Ascending aorta (tissue), 2 donors: Measurements from ENCODE around the gene ZNF423. TPM values are rescaled to one million over a fixed set of nuclear protein-coding genes. Genes with fewer than 3 reads are reported as not detected.

ENCODE experiments used
- DNase-seq, 2 donors: peaks; one replicate each; pipeline ENCODE4 v3.0.0-alpha.2; 2019; ENCODE audit warnings: low spot score in 2 of 2
- H3K27ac ChIP-seq, 2 donors: fragments of 200-600 bp; sonication (generic); one replicate each; pipeline ENCODE4 v1.5.1; 2016 to 2017; ENCODE audit warnings: mild to moderate bottlenecking in 1 of 2
- H3K27me3 ChIP-seq: fragments of 200-600 bp; sonication (generic); one replicate; pipeline ENCODE4 v1.5.1; 2017
- H3K36me3 ChIP-seq, 2 donors: fragments of 200-600 bp; sonication (generic); one replicate each; pipeline ENCODE4 v1.5.1; 2016
- H3K4me1 ChIP-seq, 2 donors: fragments of 200-600 bp; sonication (generic); one replicate each; pipeline ENCODE4 v1.5.1; 2016 to 2017; ENCODE audit warnings: mild to moderate bottlenecking in 1 of 2
- H3K4me3 ChIP-seq, 2 donors: fragments of 200-600 bp; sonication (generic); one replicate each; pipeline ENCODE4 v1.5.1; 2016 to 2017; ENCODE audit warnings: mild to moderate bottlenecking in 1 of 2
- H3K9me3 ChIP-seq, 2 donors: fragments of 200-600 bp; sonication (generic); one replicate each; pipeline ENCODE4 v1.5.1; 2016
- CTCF ChIP-seq, 3 experiments: fragments of 200-600 bp in 2 of 3; fragments of 450-650 bp in 1 of 3; sonication (generic) in 2 of 3; IDR thresholded peaks; one replicate each; pipeline ENCODE4 v1.5.1; 2016 to 2019; ENCODE audit warnings: antibody characterized with exemption in 3 of 3, mild to moderate bottlenecking in 1 of 3, moderate library complexity in 1 of 3
- intact Hi-C: fragments of 100-400 bp; cut with DNase I; formaldehyde crosslinking; loops from one replicate; pipeline ENCODE4 v1.15.1; 2023
- total RNA-seq: library from RNA; depleted of rRNA; stranded (reverse); fragments of >200 nt; gene quantifications from one replicate; pipeline ENCODE4 v1.1.0, GENCODE V29; 2016

The ZNF423 gene
- total RNA-seq, 1 donor from 2014 or later = 42.9 TPM

GRCh38 chr16:49588729-49589384 lies 267.1 kb downstream of the ZNF423 start:
- DNase-seq = peak in 1 of 2 donors; percentile 33
- TF ChIP-seq CTCF (IDR thresholded peaks at IDR 0.05) = no peak
- Histone ChIP-seq H3K9me3 (no peaks in the 10 kb centered on the region), H3K27me3 (no peaks in the 10 kb centered on the region), H3K4me3 (no peak overlapping the region), H3K36me3 (no peaks in the 10 kb centered on the region), H3K4me1 (no peaks in the 10 kb centered on the region), H3K27ac (no peak overlapping the region)
- intact Hi-C loops = no loop called here

GRCh38 chr16:49588026-49588425 lies 267.9 kb downstream of the ZNF423 start:
- no peaks in the 10 kb centered on the region for H3K9me3 ChIP-seq
- no peak overlapping the region for H3K4me3 ChIP-seq
- no peaks in the 10 kb centered on the region for H3K27me3 ChIP-seq
- DNase-seq = peak in 1 of 2 donors; percentile 37
- no peaks in the 10 kb centered on the region for H3K4me1 ChIP-seq
- H3K27ac ChIP-seq = no peak overlapping the region
- no peaks in the 10 kb centered on the region for H3K36me3 ChIP-seq
- no peak for TF ChIP-seq CTCF (IDR thresholded peaks at IDR 0.05)
- intact Hi-C loops = no loop called here

GRCh38 chr16:49587511-49587910 lies 268.4 kb downstream of the ZNF423 start:
- intact Hi-C loops = no loop called here
- H3K27me3 ChIP-seq = no peaks in the 10 kb centered on the region
- H3K4me3 ChIP-seq = no peak overlapping the region
- no peaks in the 10 kb centered on the region for H3K4me1 ChIP-seq
- DNase-seq = no peak
- no peaks in the 10 kb centered on the region for H3K9me3 ChIP-seq
- no peaks in the 10 kb centered on the region for H3K36me3 ChIP-seq
- no peak overlapping the region for H3K27ac ChIP-seq
- no peak for TF ChIP-seq CTCF (IDR thresholded peaks at IDR 0.05)

- Histone ChIP-seq H3K9me3 (no peaks in the 10 kb centered on the region), H3K27me3 (no peaks in the 10 kb centered on the region), H3K4me3 (peak overlapping the region in 1 of 2 donors; percentile 24), H3K27ac (no peak overlapping the region), H3K4me1 (no peaks in the 10 kb centered on the region), H3K36me3 (no peaks in the 10 kb centered on the region)
- DNase-seq = peak in 1 of 2 donors; percentile 60
- no peak for TF ChIP-seq CTCF (IDR thresholded peaks at IDR 0.05)
- intact Hi-C loops = no loop called here
Observed at GRCh38 chr16:49586466-49587450, 269.2 kb downstream of the ZNF423 start.

- intact Hi-C loops = no loop called here
- peak in 1 of 2 donors; percentile 15 for DNase-seq
- Histone ChIP-seq H3K27ac (no peak overlapping the region), H3K9me3 (no peaks in the 10 kb centered on the region), H3K4me1 (peaks cover 0 to 4% of the 10 kb centered on the region in 2 donors), H3K4me3 (no peak overlapping the region), H3K36me3 (no peaks in the 10 kb centered on the region), H3K27me3 (no peaks in the 10 kb centered on the region)
- no peak for TF ChIP-seq CTCF (IDR thresholded peaks at IDR 0.05)
Observed at GRCh38 chr16:49585143-49585832, 270.6 kb downstream of the ZNF423 start.
